Brain microvascular endothelial cell (primary cell): ENCODE results near the gene TAGAP.

Experiments used
- DNase-seq: peaks from one replicate; pipeline ENCODE4 v3.0.0-alpha.2; 2020
- H3K27ac ChIP-seq: fragments of 250-450 bp; sonication (Bioruptor Pico); 2 replicates; pipeline ENCODE4 v1.5.1; 2020; ENCODE audit warnings: mild to moderate bottlenecking, moderate library complexity
- H3K27me3 ChIP-seq: fragments of 250-450 bp; sonication (Bioruptor Pico); replicated peaks from 2 replicates; pipeline ENCODE4 v1.5.1; 2020; ENCODE audit warnings: mild to moderate bottlenecking
- H3K36me3 ChIP-seq: fragments of 250-450 bp; sonication (Bioruptor Pico); replicated peaks from 2 replicates; pipeline ENCODE4 v1.5.1; 2020; ENCODE audit warnings: mild to moderate bottlenecking
- H3K4me3 ChIP-seq: 2 replicates; pipeline ENCODE4 v1.5.1; 2011; ENCODE audit warnings: low read depth, mild to moderate bottlenecking, control low read depth, low read length, moderate library complexity
- CTCF ChIP-seq: IDR thresholded peaks from 2 replicates; pipeline ENCODE4 v1.5.1; 2011; ENCODE audit warnings: low read depth, mild to moderate bottlenecking, moderate library complexity, low read length, control low read depth, inconsistent platforms; ENCODE audit errors: missing control alignments
- in situ Hi-C: cut with HindIII; loops from 2 replicates; pipeline ENCODE4 v1.10.0; 2017; ENCODE audit warnings: low sequenced_read_pairs, low pct_ligation_motif_present

The TAGAP gene

GRCh38 chr6:159066483-159066882 lies 21.7 kb upstream of the TAGAP start:
- no peak for DNase-seq
- H3K27me3 ChIP-seq: peaks cover 18% of the 10 kb centered on the region
- H3K27ac ChIP-seq: no peak overlapping the region
- no peak for TF ChIP-seq CTCF
- H3K4me3 ChIP-seq: no peak overlapping the region
- in situ Hi-C loops: no loop called here
- H3K36me3 ChIP-seq: no peaks in the 10 kb centered on the region

GRCh38 chr6:159065759-159066329 lies 21.1 kb upstream of the TAGAP start:
- in situ Hi-C loops: no loop called here
- peaks cover 18% of the 10 kb centered on the region for H3K27me3 ChIP-seq
- no peak for TF ChIP-seq CTCF
- no peak overlapping the region for H3K4me3 ChIP-seq
- no peaks in the 10 kb centered on the region for H3K36me3 ChIP-seq
- no peak overlapping the region for H3K27ac ChIP-seq
- no peak for DNase-seq

- in situ Hi-C loops: no loop called here
- no peak for TF ChIP-seq CTCF
- H3K27ac ChIP-seq: no peak overlapping the region
- no peaks in the 10 kb centered on the region for H3K36me3 ChIP-seq
- H3K27me3 ChIP-seq: peaks cover 18% of the 10 kb centered on the region
- DNase-seq: no peak
- no peak overlapping the region for H3K4me3 ChIP-seq
Observed at GRCh38 chr6:159065091-159065490, 20.3 kb upstream of the TAGAP start.

GRCh38 chr6:159064477-159064876 lies 19.7 kb upstream of the TAGAP start:
- no peak for TF ChIP-seq CTCF
- no peak overlapping the region for H3K4me3 ChIP-seq
- no peaks in the 10 kb centered on the region for H3K36me3 ChIP-seq
- H3K27ac ChIP-seq: no peak overlapping the region
- peaks cover 18% of the 10 kb centered on the region for H3K27me3 ChIP-seq
- in situ Hi-C loops: no loop called here
- DNase-seq: no peak

GRCh38 chr6:159063549-159063948 lies 18.8 kb upstream of the TAGAP start:
- no peak for TF ChIP-seq CTCF
- Histone ChIP-seq H3K27ac (no peak overlapping the region), H3K4me3 (no peak overlapping the region), H3K27me3 (peaks cover 13% of the 10 kb centered on the region), H3K36me3 (no peaks in the 10 kb centered on the region)
- in situ Hi-C loops: no loop called here
- DNase-seq: no peak

- in situ Hi-C loops: no loop called here
- Histone ChIP-seq H3K4me3 (no peak overlapping the region), H3K27me3 (peaks cover 10% of the 10 kb centered on the region), H3K36me3 (no peaks in the 10 kb centered on the region), H3K27ac (no peak overlapping the region)
- no peak for DNase-seq
- no peak for TF ChIP-seq CTCF
Observed at GRCh38 chr6:159062976-159063375, 18.2 kb upstream of the TAGAP start.
